Naive thymus-derived CD4-positive, alpha-beta T cell (primary cell): Measurements from ENCODE around the gene TMEM88. TPM values are rescaled to one million over a fixed set of nuclear protein-coding genes. Genes with fewer than 3 reads are reported as not detected.

ENCODE experiments used
- ATAC-seq: fragments of 150-1000 bp; cut with Tn5 transposase; 2 replicates; pipeline ENCODE4 v1.10.0; 2021; ENCODE audit warnings: mild to moderate bottlenecking, moderate library complexity
- CTCF ChIA-PET: fragments of 350-600 bp; sonication (Branson Sonifier 250); formaldehyde crosslinking; loops from one replicate; lab custom pipeline; 2021; ENCODE audit warnings: antibody characterized with exemption; lab: Charles Lee
- POLR2A ChIA-PET: fragments of 350-600 bp; sonication (Branson Sonifier 250); formaldehyde crosslinking; loops from one replicate; lab custom pipeline; 2021; ENCODE audit warnings: antibody characterized with exemption, inconsistent platforms; lab: Charles Lee
- DNase-seq, 9 donors: peaks; one replicate each; pipeline versions ENCODE4 v3.0.0 to v3.0.0-alpha.2; 2020 to 2022; ENCODE audit warnings: mixed read lengths in 1 of 9
- H3K27ac ChIP-seq: one replicate; pipeline ENCODE4 v1.7.0; 2013; ENCODE audit warnings: mild to moderate bottlenecking, low read depth, low read length, moderate library complexity
- H3K27me3 ChIP-seq, 2 donors: one replicate each; pipeline ENCODE4 v1.7.0; 2013; ENCODE audit warnings: low read length in 2 of 2, mild to moderate bottlenecking in 2 of 2, moderate library complexity in 2 of 2; ENCODE audit not compliant: control insufficient read depth in 2 of 2, insufficient read depth in 2 of 2
- H3K36me3 ChIP-seq, 3 experiments: 1 replicate in 2 of 3; 2 replicates in 1 of 3; pipeline ENCODE4 v1.7.0; 2013; ENCODE audit warnings: low read length in 3 of 3, mild to moderate bottlenecking in 3 of 3, moderate library complexity in 1 of 3; ENCODE audit not compliant: insufficient read depth in 3 of 3, control insufficient read depth in 2 of 3
- H3K4me1 ChIP-seq, 2 donors: one replicate each; pipeline ENCODE4 v1.7.0; 2013; ENCODE audit warnings: low read length in 2 of 2, mild to moderate bottlenecking in 2 of 2, moderate library complexity in 1 of 2; ENCODE audit not compliant: control insufficient read depth in 2 of 2, insufficient read depth in 2 of 2
- H3K4me3 ChIP-seq: 2 replicates; pipeline ENCODE4 v1.7.0; 2013; ENCODE audit warnings: mild to moderate bottlenecking, low read length
- H3K9me3 ChIP-seq, 3 experiments: 1 replicate in 2 of 3; 2 replicates in 1 of 3; pipeline ENCODE4 v1.7.0; 2013; ENCODE audit warnings: low read length in 3 of 3; ENCODE audit not compliant: control insufficient read depth in 2 of 3
- H3K27ac Mint-ChIP-seq, 9 donors: one replicate each; pipeline ENCODE4 v1.8.0; 2020 to 2022; ENCODE audit warnings: mixed read lengths in 9 of 9, mild to moderate bottlenecking in 8 of 9, moderate library complexity in 5 of 9, inconsistent platforms in 2 of 9
- H3K27me3 Mint-ChIP-seq, 5 donors: one replicate each; pipeline ENCODE4 v1.8.0; 2021 to 2022; ENCODE audit warnings: mixed read lengths in 5 of 5, mild to moderate bottlenecking in 1 of 5
- H3K36me3 Mint-ChIP-seq, 5 donors: one replicate each; pipeline ENCODE4 v1.8.0; 2020 to 2022; ENCODE audit warnings: mixed read lengths in 5 of 5, mild to moderate bottlenecking in 3 of 5, inconsistent platforms in 1 of 5
- H3K4me1 Mint-ChIP-seq, 7 donors: one replicate each; pipeline ENCODE4 v1.8.0; 2020 to 2022; ENCODE audit warnings: mixed read lengths in 7 of 7, mild to moderate bottlenecking in 3 of 7, inconsistent platforms in 1 of 7
- H3K4me3 Mint-ChIP-seq, 10 donors: one replicate each; pipeline ENCODE4 v1.8.0; 2020 to 2022; ENCODE audit warnings: mild to moderate bottlenecking in 10 of 10, mixed read lengths in 10 of 10, moderate library complexity in 6 of 10, inconsistent platforms in 2 of 10
- H3K9me3 Mint-ChIP-seq, 11 donors: one replicate each; pipeline ENCODE4 v1.8.0; 2020 to 2022; ENCODE audit warnings: mixed read lengths in 11 of 11, mild to moderate bottlenecking in 4 of 11, inconsistent platforms in 1 of 11, moderate library complexity in 1 of 11
- intact Hi-C, 2 donors: fragments of 100-400 bp; cut with micrococcal nuclease; formaldehyde crosslinking; loops; one replicate each; pipeline ENCODE4 v1.15.1; 2023
- polyA plus RNA-seq, 2 donors: library from polyadenylated mRNA; unstranded; fragments of 300-500 nt; fragmentation: Illumina TruSeq; gene quantifications; one replicate each; pipeline ENCODE4 v1.2.3, GENCODE V29; 2021
- total RNA-seq, 6 experiments: library from RNA in 5 of 6; stranded (reverse) in 5 of 6; gene quantifications; 1 replicate in 5 of 6; 2 replicates in 1 of 6; pipeline ENCODE4 v1.2.3 and lab custom pipeline; 2021 to 2026

Gene TMEM88
- total and polyA plus RNA-seq, 7 experiments from 2014 or later: 0.70 to 32.7 (median 11.6) TPM; not detected in 2

DNA sequence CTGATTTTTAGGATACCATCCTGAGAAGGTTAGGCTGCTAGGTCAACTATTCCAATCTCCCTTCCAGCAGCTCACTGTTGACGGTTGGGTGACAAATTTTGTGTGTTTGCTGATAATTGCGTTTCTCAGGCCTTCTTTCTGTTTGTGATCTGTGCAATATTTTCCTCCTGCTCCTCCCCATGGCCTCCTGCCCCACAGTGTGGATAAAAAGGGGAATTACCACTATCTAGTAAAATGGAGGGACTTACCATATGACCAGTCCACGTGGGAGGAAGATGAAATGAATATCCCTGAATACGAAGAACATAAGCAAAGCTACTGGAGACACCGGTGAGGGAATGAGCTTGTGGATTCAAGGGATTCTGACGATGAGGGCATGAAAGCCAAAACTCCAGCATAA, 42.9 kb downstream of the TMEM88 start:
- no peaks in the 10 kb centered on the region for H3K9me3 ChIP-seq
- Mint-ChIP-seq H3K36me3 (peaks cover 30 to 80% (median 57%) of the 10 kb centered on the region in 5 donors), H3K27ac (peak overlapping the region in 8 of 9 donors; percentile 0 to 92 (median 78)), H3K27me3 (no peaks in the 10 kb centered on the region), H3K9me3 (no peaks in the 10 kb centered on the region), H3K4me3 (no peak overlapping the region), H3K4me1 (peaks cover 8 to 27% (median 15%) of the 10 kb centered on the region in 7 donors)
- H3K27me3 ChIP-seq: no peaks in the 10 kb centered on the region
- CTCF ChIA-PET: interaction anchor here (0.7 to 3.1 kb wide), 6 partner anchors 9 to 99 kb away, joined by 3 to 10 read pairs (median 4); partner anchors contain the start of gene CHD3
- H3K4me3 ChIP-seq: no peak overlapping the region
- ATAC-seq (peak; percentile 75), DNase-seq (peak in 4 of 9 donors; percentile 33 to 42 (median 36))
- POLR2A ChIA-PET: interaction anchor here (0.9 to 1.1 kb wide), 3 partner anchors 14 to 34 kb away, joined by 3 to 4 read pairs (median 4); no protein-coding TSS in a partner anchor
- H3K36me3 ChIP-seq: peaks cover 59 to 93% (median 62%) of the 10 kb centered on the region in 3 experiments
- H3K4me1 ChIP-seq: no peaks in the 10 kb centered on the region
- intact Hi-C loops: loop anchor here (1.0 to 2.0 kb wide), 3 partner anchors 15 to 35 kb away; no protein-coding TSS in a partner anchor
- H3K27ac ChIP-seq: no peak overlapping the region

DNA sequence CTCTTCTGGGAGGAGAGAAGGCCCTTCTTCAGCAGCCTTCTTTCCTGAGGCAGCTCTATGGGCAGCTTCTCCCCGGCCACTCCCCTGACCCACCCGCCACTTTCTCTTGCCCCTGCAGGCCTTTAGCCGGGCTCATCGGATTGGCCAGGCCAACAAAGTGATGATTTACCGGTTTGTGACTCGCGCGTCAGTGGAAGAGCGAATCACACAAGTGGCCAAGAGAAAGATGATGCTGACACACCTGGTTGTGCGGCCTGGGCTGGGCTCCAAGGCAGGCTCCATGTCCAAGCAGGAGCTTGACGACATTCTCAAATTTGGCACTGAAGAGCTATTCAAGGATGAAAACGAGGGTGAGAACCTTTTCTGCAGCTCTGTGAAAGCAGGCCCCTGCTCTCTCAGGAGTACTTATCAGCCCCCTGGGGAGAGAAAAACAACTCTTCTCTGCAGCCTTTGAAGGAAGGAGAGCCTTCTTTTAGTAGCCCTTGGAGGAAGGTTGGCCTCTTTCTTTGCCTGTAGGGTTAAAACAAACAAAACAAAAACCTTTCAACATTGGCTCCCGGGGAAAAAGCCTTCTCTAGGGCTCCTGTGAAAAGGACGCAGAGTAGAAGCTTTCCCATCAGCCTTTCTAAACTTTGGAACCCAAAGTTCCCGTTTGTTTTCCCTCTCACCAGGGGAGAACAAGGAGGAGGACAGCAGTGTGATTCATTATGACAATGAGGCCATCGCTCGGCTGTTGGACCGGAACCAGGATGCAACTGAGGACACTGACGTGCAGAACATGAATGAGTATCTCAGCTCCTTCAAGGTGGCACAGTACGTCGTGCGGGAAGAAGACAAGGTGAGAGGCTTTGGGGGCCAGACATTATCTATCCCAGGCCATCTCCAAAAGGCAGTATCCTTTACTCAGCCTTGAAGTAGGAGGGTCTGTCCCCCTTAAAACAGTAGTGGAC, 48.6 kb downstream of the TMEM88 start:
- no peaks in the 10 kb centered on the region for H3K4me1 ChIP-seq
- H3K4me3 ChIP-seq: no peak overlapping the region
- peaks cover 34 to 80% (median 52%) of the 10 kb centered on the region in 5 donors for H3K36me3 Mint-ChIP-seq
- H3K27me3 ChIP-seq: no peaks in the 10 kb centered on the region
- ChIA-PET POLR2A (interaction anchor here (1.0 to 1.2 kb wide), 4 partner anchors 9 to 29 kb away, joined by 3 to 9 read pairs (median 4); partner anchors contain the start of genes CNTROB and RNF227), CTCF (interaction anchor here (0.9 kb wide), 1 partner anchor 47 kb away, joined by 3 read pairs; no protein-coding TSS in a partner anchor)
- no peak overlapping the region for H3K27ac ChIP-seq
- H3K27me3 Mint-ChIP-seq: no peaks in the 10 kb centered on the region
- H3K4me1 Mint-ChIP-seq: peaks cover 0 to 10% (median 0%) of the 10 kb centered on the region in 7 donors
- ATAC-seq (no peak), DNase-seq (no peak)
- H3K36me3 ChIP-seq: peaks cover 55 to 99% (median 74%) of the 10 kb centered on the region in 3 experiments
- H3K9me3 Mint-ChIP-seq: no peaks in the 10 kb centered on the region
- peak overlapping the region in 8 of 9 donors; percentile 5 to 90 (median 56) for H3K27ac Mint-ChIP-seq
- no peaks in the 10 kb centered on the region for H3K9me3 ChIP-seq
- intact Hi-C loops: no loop called here
- H3K4me3 Mint-ChIP-seq: no peak overlapping the region

Other genes with a start within 250 kb of the TMEM88 start
- gene FXR2, start 240.2 kb upstream of the TMEM88 start, total RNA-seq: 10 to 100 TPM; 24.6 to 46.9 (median 34.0) TPM
- gene FXR2, start 240.2 kb upstream of the TMEM88 start, polyA plus RNA-seq: 10 to 100 TPM in 1 of 2 donors, 1 to 10 TPM in 1; 5.5 to 21.6 TPM
- 10 to 100 TPM; 26.5 to 95.0 (median 77.2) TPM for gene SAT2, start 227.2 kb upstream of the TMEM88 start, total RNA-seq
- gene SAT2, start 227.2 kb upstream of the TMEM88 start, polyA plus RNA-seq: 10 to 100 TPM; 42.0 to 47.2 TPM
- gene SHBG, start 224.9 kb upstream of the TMEM88 start, total RNA-seq: not detected
- not detected for gene SHBG, start 224.9 kb upstream of the TMEM88 start, polyA plus RNA-seq
- gene ATP1B2, start 204.1 kb upstream of the TMEM88 start, total RNA-seq: 1 to 10 TPM in 1 of 5 experiments, under 1 TPM in 4; 0.12 to 1.1 (median 0.29) TPM
- gene ATP1B2, start 204.1 kb upstream of the TMEM88 start, polyA plus RNA-seq: not detected
- 100 to 1,000 TPM in 3 of 5 experiments, 10 to 100 TPM in 2; 57.9 to 226 (median 104) TPM for gene TP53, start 167.6 kb upstream of the TMEM88 start, total RNA-seq
- gene TP53, start 167.6 kb upstream of the TMEM88 start, polyA plus RNA-seq: 10 to 100 TPM; 30.9 to 32.5 TPM
- 10 to 100 TPM in 2 of 5 experiments, 1 to 10 TPM in 3; 6.7 to 21.1 (median 9.6) TPM for gene WRAP53, start 166.6 kb upstream of the TMEM88 start, total RNA-seq
- 10 to 100 TPM in 1 of 2 donors, 1 to 10 TPM in 1; 9.6 to 18.9 TPM for gene WRAP53, start 166.6 kb upstream of the TMEM88 start, polyA plus RNA-seq
- gene EFNB3, start 149.9 kb upstream of the TMEM88 start, total RNA-seq: not detected
- not detected for gene EFNB3, start 149.9 kb upstream of the TMEM88 start, polyA plus RNA-seq
- under 1 TPM in 1 of 5 experiments, not detected in 4; 0.03 TPM for gene DNAH2, start 137.3 kb upstream of the TMEM88 start, total RNA-seq
- gene DNAH2, start 137.3 kb upstream of the TMEM88 start, polyA plus RNA-seq: not detected
- 100 to 1,000 TPM in 4 of 5 experiments, 10 to 100 TPM in 1; 32.2 to 179 (median 120) TPM for gene KDM6B, start 20.8 kb upstream of the TMEM88 start, total RNA-seq
- 1 to 10 TPM in 1 of 2 donors, under 1 TPM in 1; 0.95 to 1.5 TPM for gene KDM6B, start 20.8 kb upstream of the TMEM88 start, polyA plus RNA-seq
- 10 to 100 TPM; 22.1 to 63.8 (median 24.9) TPM for gene NAA38, start 2.5 kb downstream of the TMEM88 start, total RNA-seq
- gene NAA38, start 2.5 kb downstream of the TMEM88 start, polyA plus RNA-seq: 100 to 1,000 TPM; 113 to 132 TPM
- 10 to 100 TPM in 2 of 5 experiments, 1 to 10 TPM in 3; 8.4 to 14.2 (median 9.5) TPM for gene CYB5D1, start 2.9 kb downstream of the TMEM88 start, total RNA-seq
- gene CYB5D1, start 2.9 kb downstream of the TMEM88 start, polyA plus RNA-seq: 1 to 10 TPM; 7.5 to 7.9 TPM
- gene CHD3, start 33.7 kb downstream of the TMEM88 start, total RNA-seq: 100 to 1,000 TPM; 189 to 417 (median 359) TPM
- 10 to 100 TPM; 12.7 to 39.3 TPM for gene CHD3, start 33.7 kb downstream of the TMEM88 start, polyA plus RNA-seq
- 1 to 10 TPM; 2.6 to 8.2 (median 5.5) TPM for gene RNF227, start 61.2 kb downstream of the TMEM88 start, total RNA-seq
- gene RNF227, start 61.2 kb downstream of the TMEM88 start, polyA plus RNA-seq: 1 to 10 TPM; 3.2 to 4.9 TPM
- 10 to 100 TPM in 4 of 5 experiments, 1 to 10 TPM in 1; 9.4 to 18.0 (median 17.5) TPM for gene KCNAB3, start 74.8 kb downstream of the TMEM88 start, total RNA-seq
- gene KCNAB3, start 74.8 kb downstream of the TMEM88 start, polyA plus RNA-seq: under 1 TPM; 0.10 to 0.25 TPM
- 100 to 1,000 TPM in 3 of 5 experiments, 10 to 100 TPM in 2; 71.4 to 216 (median 103) TPM for gene TRAPPC1, start 76.9 kb downstream of the TMEM88 start, total RNA-seq
- 100 to 1,000 TPM; 227 to 235 TPM for gene TRAPPC1, start 76.9 kb downstream of the TMEM88 start, polyA plus RNA-seq
- 10 to 100 TPM; 29.0 to 50.5 (median 33.6) TPM for gene CNTROB, start 77.1 kb downstream of the TMEM88 start, total RNA-seq
- 10 to 100 TPM; 10.4 to 16.7 TPM for gene CNTROB, start 77.1 kb downstream of the TMEM88 start, polyA plus RNA-seq
- gene GUCY2D, start 147.5 kb downstream of the TMEM88 start, total RNA-seq: under 1 TPM in 3 of 5 experiments, not detected in 2; 0.07 to 0.32 (median 0.20) TPM
- under 1 TPM in 1 of 2 donors, not detected in 1; 0.98 TPM for gene GUCY2D, start 147.5 kb downstream of the TMEM88 start, polyA plus RNA-seq
- under 1 TPM in 1 of 5 experiments, not detected in 4; 0.61 TPM for gene ALOX15B, start 184.0 kb downstream of the TMEM88 start, total RNA-seq
- gene ALOX15B, start 184.0 kb downstream of the TMEM88 start, polyA plus RNA-seq: not detected
- 1 to 10 TPM in 2 of 5 experiments, under 1 TPM in 3; 0.44 to 1.1 (median 0.94) TPM for gene ALOX12B, start 232.7 kb downstream of the TMEM88 start, total RNA-seq
- 1 to 10 TPM in 1 of 2 donors, under 1 TPM in 1; 0.78 to 1.0 TPM for gene ALOX12B, start 232.7 kb downstream of the TMEM88 start, polyA plus RNA-seq